ENCODE measurements around the gene MYO9B. TPM values are rescaled to one million over a fixed set of nuclear protein-coding genes. Genes with fewer than 3 reads are reported as not detected.

MYO9B gene
- total RNA-seq, 4 donors from 2014 or later: 102 to 246 (median 151) TPM

- TF ChIP-seq POLR2A (IDR thresholded peaks at IDR 0.05) (no peak), EP300 (IDR thresholded peaks at IDR 0.05; ENCODE audit: low read depth) (no peak), POLR2AphosphoS5 (IDR thresholded peaks at IDR 0.05) (no peak), CTCF (IDR thresholded peaks at IDR 0.05) (no peak)
These were observed 37.7 kb downstream of the MYO9B start for GRCh38 chr19:17113127-17113785.

GRCh38 chr19:17114414-17114831 lies 38.8 kb downstream of the MYO9B start:
- no peak for TF ChIP-seq CTCF (IDR thresholded peaks at IDR 0.05)
- no peak for TF ChIP-seq POLR2A (IDR thresholded peaks at IDR 0.05)
- no peak for TF ChIP-seq POLR2AphosphoS5 (IDR thresholded peaks at IDR 0.05)
- no peak for TF ChIP-seq EP300 (IDR thresholded peaks at IDR 0.05; ENCODE audit: low read depth)
- H3K36me3 ChIP-seq: no peaks in the 10 kb centered on the region
- H3K9me3 ChIP-seq: no peaks in the 10 kb centered on the region
- no peak overlapping the region for H3K4me3 ChIP-seq
- in situ Hi-C loops (cut with MboI; ENCODE audit: low pct_ligation_motif_present in 1 of 4, low pct_unique_long_range_greater_than_20kb in 1 of 4, low sequenced_read_pairs in 3 of 4): no loop called here
- DNase-seq: no peak
- no peaks in the 10 kb centered on the region for H3K27me3 ChIP-seq
- peaks cover 0 to 19% (median 8%) of the 10 kb centered on the region in 4 donors for H3K4me1 ChIP-seq
- H3K27ac ChIP-seq: peak overlapping the region; percentile 26 to 64 (median 56)
- 76% methylated on average over 12 of the region's 12 CpGs; no CpG with 5 or more reads in 1 of the 2 donors for WGBS, 2 donors (ENCODE audit: low coverage in 1 of 2)
- intact Hi-C loops (cut with DNase I; ENCODE audit: low total_unique reads): no loop called here

More at GRCh38 chr19:17113127-17113785, 37.7 kb downstream of the MYO9B start:
- no peak overlapping the region for H3K4me3 ChIP-seq
- intact Hi-C loops (cut with DNase I; ENCODE audit: low total_unique reads): no loop called here
- WGBS, 2 donors (ENCODE audit: low coverage in 1 of 2): 93% methylated on average over 17 of the region's 17 CpGs; no CpG with 5 or more reads in 1 of the 2 donors
- peak overlapping the region; percentile 26 to 64 (median 56) for H3K27ac ChIP-seq
- in situ Hi-C loops (cut with MboI; ENCODE audit: low pct_ligation_motif_present in 1 of 4, low pct_unique_long_range_greater_than_20kb in 1 of 4, low sequenced_read_pairs in 3 of 4): no loop called here
- H3K36me3 ChIP-seq: no peaks in the 10 kb centered on the region
- peaks cover 6 to 28% (median 15%) of the 10 kb centered on the region in 4 donors for H3K4me1 ChIP-seq
- H3K9me3 ChIP-seq: no peaks in the 10 kb centered on the region
- H3K27me3 ChIP-seq: no peaks in the 10 kb centered on the region
- DNase-seq: no peak

- Histone ChIP-seq H3K27ac (peak overlapping the region in 1 of 4 donors; percentile 37), H3K9me3 (no peaks in the 10 kb centered on the region), H3K36me3 (no peaks in the 10 kb centered on the region), H3K27me3 (no peaks in the 10 kb centered on the region), H3K4me3 (no peak overlapping the region), H3K4me1 (peaks cover 0 to 17% (median 8%) of the 10 kb centered on the region in 4 donors)
- intact Hi-C loops (cut with DNase I; ENCODE audit: low total_unique reads) (no loop called here), in situ Hi-C loops (cut with MboI; ENCODE audit: low pct_ligation_motif_present in 1 of 4, low pct_unique_long_range_greater_than_20kb in 1 of 4, low sequenced_read_pairs in 3 of 4) (no loop called here)
- WGBS, 2 donors (ENCODE audit: low coverage in 1 of 2): 82 to 100% methylated on average over 2 to 14 of the region's 14 CpGs
- no peak for TF ChIP-seq POLR2A (IDR thresholded peaks at IDR 0.05)
- TF ChIP-seq EP300 (IDR thresholded peaks at IDR 0.05; ENCODE audit: low read depth): no peak
- no peak for TF ChIP-seq POLR2AphosphoS5 (IDR thresholded peaks at IDR 0.05)
- TF ChIP-seq CTCF (IDR thresholded peaks at IDR 0.05): no peak
- DNase-seq: no peak
These were observed 41.6 kb downstream of the MYO9B start for GRCh38 chr19:17116996-17117702.

GRCh38 chr19:17118957-17119356 lies 43.4 kb downstream of the MYO9B start:
- Histone ChIP-seq H3K4me1 (peaks cover 2 to 22% (median 8%) of the 10 kb centered on the region in 4 donors), H3K27me3 (no peaks in the 10 kb centered on the region), H3K9me3 (no peaks in the 10 kb centered on the region), H3K4me3 (no peak overlapping the region), H3K36me3 (no peaks in the 10 kb centered on the region), H3K27ac (no peak overlapping the region)
- intact Hi-C loops (cut with DNase I; ENCODE audit: low total_unique reads) (no loop called here), in situ Hi-C loops (cut with MboI; ENCODE audit: low pct_ligation_motif_present in 1 of 4, low pct_unique_long_range_greater_than_20kb in 1 of 4, low sequenced_read_pairs in 3 of 4) (no loop called here)
- WGBS, 2 donors (ENCODE audit: low coverage in 1 of 2): 98% methylated on average over 5 of the region's 5 CpGs; no CpG with 5 or more reads in 1 of the 2 donors
- no peak for DNase-seq
- no peak for TF ChIP-seq EP300 (IDR thresholded peaks at IDR 0.05; ENCODE audit: low read depth)
